ENCODE data around the gene SPECC1. TPM values are rescaled to one million over a fixed set of nuclear protein-coding genes. Genes with fewer than 3 reads are reported as not detected.

The SPECC1 gene
- total and polyA plus RNA-seq, 9 of the 15 experiments (the other 6 are each of a cell fraction or from before 2014, with no cell fraction given), result 2.4 to 19.6 (median 14.7) TPM

DNA sequence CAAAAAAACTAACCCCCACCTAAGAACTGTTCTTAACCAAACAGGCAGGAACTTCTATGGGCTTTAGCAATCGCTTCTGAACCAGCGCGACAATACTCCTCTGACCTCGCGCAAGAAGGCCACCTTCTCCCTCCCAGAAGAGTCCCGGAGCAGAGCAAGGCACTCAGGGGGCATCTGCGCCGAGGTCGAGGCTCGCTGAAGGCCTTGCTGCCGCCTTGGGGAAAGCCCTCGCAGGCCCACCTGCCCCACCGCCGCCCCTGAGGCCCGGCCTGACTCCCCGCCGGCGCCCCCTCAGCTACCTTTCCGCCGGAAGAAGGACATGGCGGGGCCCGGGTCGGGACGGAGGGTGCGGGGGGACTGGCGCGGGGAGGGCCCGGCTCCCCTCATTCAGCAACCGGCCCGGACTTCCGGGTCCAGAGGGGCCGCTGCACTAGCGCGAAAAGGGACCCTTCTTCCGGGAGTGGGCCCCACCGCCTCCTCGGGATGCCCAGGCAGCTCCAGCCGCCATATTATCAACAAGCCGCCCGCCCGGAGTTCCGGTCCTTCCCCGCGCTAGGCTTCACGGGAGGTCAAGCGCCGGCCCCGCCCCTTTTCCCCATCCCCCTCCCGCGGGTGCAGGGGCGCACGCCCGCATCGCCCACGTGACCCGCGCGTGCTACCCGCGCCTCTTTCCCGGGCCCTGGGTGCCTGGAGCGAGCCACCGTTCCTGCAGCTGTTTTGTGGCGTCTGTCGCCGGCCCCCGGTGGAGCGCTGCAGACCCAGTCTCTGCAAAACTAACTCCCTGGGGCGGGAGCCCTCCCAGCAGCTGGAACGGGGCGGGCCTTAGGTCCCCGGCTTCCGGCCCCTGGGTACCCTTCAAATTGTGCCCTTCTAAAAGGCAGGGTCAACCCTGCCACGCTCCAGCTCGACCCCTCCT lies 31.6 kb upstream of the SPECC1 start, which contains the start of gene AKAP10 (continued):
- TF ChIP-seq NEUROD1 (IDR thresholded peaks at IDR 0.05; ENCODE audit: borderline replicate concordance, low read depth, low read length, partially characterized antibody) (peak; percentile 37), TAL1 (IDR thresholded peaks at IDR 0.05) (no peak), ZBTB7A (IDR thresholded peaks at IDR 0.05; ENCODE audit: borderline replicate concordance, control insufficient read depth, low read depth, low read length) (no peak), PTRF (tag; IDR thresholded peaks at IDR 0.05) (no peak), PYGO2 (tag; IDR thresholded peaks at IDR 0.05) (no peak), ZC3H11A (IDR thresholded peaks at IDR 0.05; ENCODE audit: low read depth, low read length) (no peak), PHB2 (IDR thresholded peaks at IDR 0.05; ENCODE audit: low read depth) (no peak), ZFPM2 (CRISPR knock-in tag; IDR thresholded peaks at IDR 0.05) (no peak), HLTF (IDR thresholded peaks at IDR 0.05) (no peak), SRSF1 (IDR thresholded peaks at IDR 0.05; ENCODE audit: low read depth, low read length) (no peak), MAFK (IDR thresholded peaks at IDR 0.05; ENCODE audit: low read length) (no peak), LARP7 (IDR thresholded peaks at IDR 0.05) (no peak), ZNF140 (CRISPR knock-in tag; IDR thresholded peaks at IDR 0.05) (no peak), WHSC1 (IDR thresholded peaks at IDR 0.05; ENCODE audit: low read length) (no peak), CBX3 (IDR thresholded peaks at IDR 0.05; ENCODE audit: borderline replicate concordance in 1 of 2, low read length in 2 of 2) (no peak; a peak in 1 of 3 replicates), TEAD1 (CRISPR knock-in tag; IDR thresholded peaks at IDR 0.05) (0 out of 4 replicates have a peak, but pooled peaks of 1 of the 2 experiments have one; percentile 58)
- TF ChIP-seq, protein P1, sequence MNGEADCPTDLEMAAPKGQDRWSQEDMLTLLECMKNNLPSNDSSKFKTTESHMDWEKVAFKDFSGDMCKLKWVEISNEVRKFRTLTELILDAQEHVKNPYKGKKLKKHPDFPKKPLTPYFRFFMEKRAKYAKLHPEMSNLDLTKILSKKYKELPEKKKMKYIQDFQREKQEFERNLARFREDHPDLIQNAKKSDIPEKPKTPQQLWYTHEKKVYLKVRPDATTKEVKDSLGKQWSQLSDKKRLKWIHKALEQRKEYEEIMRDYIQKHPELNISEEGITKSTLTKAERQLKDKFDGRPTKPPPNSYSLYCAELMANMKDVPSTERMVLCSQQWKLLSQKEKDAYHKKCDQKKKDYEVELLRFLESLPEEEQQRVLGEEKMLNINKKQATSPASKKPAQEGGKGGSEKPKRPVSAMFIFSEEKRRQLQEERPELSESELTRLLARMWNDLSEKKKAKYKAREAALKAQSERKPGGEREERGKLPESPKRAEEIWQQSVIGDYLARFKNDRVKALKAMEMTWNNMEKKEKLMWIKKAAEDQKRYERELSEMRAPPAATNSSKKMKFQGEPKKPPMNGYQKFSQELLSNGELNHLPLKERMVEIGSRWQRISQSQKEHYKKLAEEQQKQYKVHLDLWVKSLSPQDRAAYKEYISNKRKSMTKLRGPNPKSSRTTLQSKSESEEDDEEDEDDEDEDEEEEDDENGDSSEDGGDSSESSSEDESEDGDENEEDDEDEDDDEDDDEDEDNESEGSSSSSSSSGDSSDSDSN (IDR thresholded peaks at IDR 0.05; ENCODE audit: borderline replicate concordance in 1 of 2, low read depth in 2 of 2, low read length in 2 of 2), result 0 out of 4 replicates have a peak, but pooled peaks of 1 of the 2 experiments have one; percentile 18
- TF ChIP-seq, protein P2, sequence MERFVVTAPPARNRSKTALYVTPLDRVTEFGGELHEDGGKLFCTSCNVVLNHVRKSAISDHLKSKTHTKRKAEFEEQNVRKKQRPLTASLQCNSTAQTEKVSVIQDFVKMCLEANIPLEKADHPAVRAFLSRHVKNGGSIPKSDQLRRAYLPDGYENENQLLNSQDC (CRISPR knock-in tag; IDR thresholded peaks at IDR 0.05), result no peak
- TF ChIP-seq, protein P3, sequence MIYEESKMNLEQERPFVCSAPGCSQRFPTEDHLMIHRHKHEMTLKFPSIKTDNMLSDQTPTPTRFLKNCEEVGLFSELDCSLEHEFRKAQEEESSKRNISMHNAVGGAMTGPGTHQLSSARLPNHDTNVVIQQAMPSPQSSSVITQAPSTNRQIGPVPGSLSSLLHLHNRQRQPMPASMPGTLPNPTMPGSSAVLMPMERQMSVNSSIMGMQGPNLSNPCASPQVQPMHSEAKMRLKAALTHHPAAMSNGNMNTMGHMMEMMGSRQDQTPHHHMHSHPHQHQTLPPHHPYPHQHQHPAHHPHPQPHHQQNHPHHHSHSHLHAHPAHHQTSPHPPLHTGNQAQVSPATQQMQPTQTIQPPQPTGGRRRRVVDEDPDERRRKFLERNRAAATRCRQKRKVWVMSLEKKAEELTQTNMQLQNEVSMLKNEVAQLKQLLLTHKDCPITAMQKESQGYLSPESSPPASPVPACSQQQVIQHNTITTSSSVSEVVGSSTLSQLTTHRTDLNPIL (CRISPR knock-in tag; IDR thresholded peaks at IDR 0.05), result no peak
- TF ChIP-seq, protein P4, sequence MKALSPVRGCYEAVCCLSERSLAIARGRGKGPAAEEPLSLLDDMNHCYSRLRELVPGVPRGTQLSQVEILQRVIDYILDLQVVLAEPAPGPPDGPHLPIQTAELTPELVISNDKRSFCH (CRISPR knock-in tag; IDR thresholded peaks at IDR 0.05), result no peak
- TF ChIP-seq, protein P4 (tag; IDR thresholded peaks at IDR 0.05), result no peak
- TF ChIP-seq, protein P5, sequence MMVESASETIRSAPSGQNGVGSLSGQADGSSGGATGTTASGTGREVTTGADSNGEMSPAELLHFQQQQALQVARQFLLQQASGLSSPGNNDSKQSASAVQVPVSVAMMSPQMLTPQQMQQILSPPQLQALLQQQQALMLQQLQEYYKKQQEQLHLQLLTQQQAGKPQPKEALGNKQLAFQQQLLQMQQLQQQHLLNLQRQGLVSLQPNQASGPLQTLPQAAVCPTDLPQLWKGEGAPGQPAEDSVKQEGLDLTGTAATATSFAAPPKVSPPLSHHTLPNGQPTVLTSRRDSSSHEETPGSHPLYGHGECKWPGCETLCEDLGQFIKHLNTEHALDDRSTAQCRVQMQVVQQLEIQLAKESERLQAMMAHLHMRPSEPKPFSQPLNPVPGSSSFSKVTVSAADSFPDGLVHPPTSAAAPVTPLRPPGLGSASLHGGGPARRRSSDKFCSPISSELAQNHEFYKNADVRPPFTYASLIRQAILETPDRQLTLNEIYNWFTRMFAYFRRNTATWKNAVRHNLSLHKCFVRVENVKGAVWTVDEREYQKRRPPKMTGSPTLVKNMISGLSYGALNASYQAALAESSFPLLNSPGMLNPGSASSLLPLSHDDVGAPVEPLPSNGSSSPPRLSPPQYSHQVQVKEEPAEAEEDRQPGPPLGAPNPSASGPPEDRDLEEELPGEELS (CRISPR knock-in tag; IDR thresholded peaks at IDR 0.05; ENCODE audit: borderline replicate concordance), result peak; percentile 91; the same call in 1 of the 2 replicates
